ENCODE results near the gene CROCC. TPM values are rescaled to one million over a fixed set of nuclear protein-coding genes. Genes with fewer than 3 reads are reported as not detected.

The CROCC gene
- total RNA-seq, 1 donor from 2014 or later: 31.9 TPM

- Histone ChIP-seq H3K27me3 (no peaks in the 10 kb centered on the region), H3K4me1 (peaks cover 28% of the 10 kb centered on the region), H3K4me3 (no peak overlapping the region), H3K36me3 (peaks cover 0 to 13% of the 10 kb centered on the region in 2 donors), H3K9me3 (no peaks in the 10 kb centered on the region), H3K27ac (no peak overlapping the region)
- intact Hi-C loops (cut with DNase I): no loop called here
- no peak for DNase-seq (ENCODE audit: extremely low spot score in 2 of 2)
- TF ChIP-seq CTCF (IDR thresholded peaks at IDR 0.05): no peak
- TF ChIP-seq POLR2AphosphoS5 (IDR thresholded peaks at IDR 0.05; ENCODE audit: insufficient read depth in 1 of 2, low read depth in 1 of 2): no peak
- TF ChIP-seq POLR2A (IDR thresholded peaks at IDR 0.05): no peak
Observed at GRCh38 chr1:17013491-17014320, 92.0 kb downstream of the CROCC start.

GRCh38 chr1:17014671-17015567 lies 93.2 kb downstream of the CROCC start:
- Histone ChIP-seq H3K27ac (no peak overlapping the region), H3K4me3 (no peak overlapping the region), H3K4me1 (peaks cover 21% of the 10 kb centered on the region), H3K36me3 (peaks cover 0 to 20% of the 10 kb centered on the region in 2 donors), H3K27me3 (no peaks in the 10 kb centered on the region), H3K9me3 (no peaks in the 10 kb centered on the region)
- TF ChIP-seq CTCF (IDR thresholded peaks at IDR 0.05): no peak
- no peak for TF ChIP-seq POLR2A (IDR thresholded peaks at IDR 0.05)
- no peak for TF ChIP-seq POLR2AphosphoS5 (IDR thresholded peaks at IDR 0.05; ENCODE audit: insufficient read depth in 1 of 2, low read depth in 1 of 2)
- intact Hi-C loops (cut with DNase I): no loop called here
- DNase-seq (ENCODE audit: extremely low spot score in 2 of 2): no peak

GRCh38 chr1:17016317-17016661 lies 94.6 kb downstream of the CROCC start:
- H3K4me3 ChIP-seq: no peak overlapping the region
- no peak for TF ChIP-seq POLR2A (IDR thresholded peaks at IDR 0.05)
- TF ChIP-seq CTCF (IDR thresholded peaks at IDR 0.05): no peak
- TF ChIP-seq POLR2AphosphoS5 (IDR thresholded peaks at IDR 0.05; ENCODE audit: insufficient read depth in 1 of 2, low read depth in 1 of 2): no peak
- H3K9me3 ChIP-seq: no peaks in the 10 kb centered on the region
- no peak overlapping the region for H3K27ac ChIP-seq
- no peaks in the 10 kb centered on the region for H3K27me3 ChIP-seq
- H3K4me1 ChIP-seq: peaks cover 7% of the 10 kb centered on the region
- intact Hi-C loops (cut with DNase I): no loop called here
- DNase-seq (ENCODE audit: extremely low spot score in 2 of 2): no peak
- H3K36me3 ChIP-seq: peaks cover 0 to 34% of the 10 kb centered on the region in 2 donors

GRCh38 chr1:17017435-17017834 lies 95.7 kb downstream of the CROCC start:
- peaks cover under 1% of the 10 kb centered on the region for H3K4me1 ChIP-seq
- intact Hi-C loops (cut with DNase I): no loop called here
- no peaks in the 10 kb centered on the region for H3K9me3 ChIP-seq
- no peak overlapping the region for H3K4me3 ChIP-seq
- H3K36me3 ChIP-seq: peaks cover 0 to 44% of the 10 kb centered on the region in 2 donors
- DNase-seq (ENCODE audit: extremely low spot score in 2 of 2): no peak
- TF ChIP-seq POLR2A (IDR thresholded peaks at IDR 0.05) (no peak), CTCF (IDR thresholded peaks at IDR 0.05) (no peak), POLR2AphosphoS5 (IDR thresholded peaks at IDR 0.05; ENCODE audit: insufficient read depth in 1 of 2, low read depth in 1 of 2) (no peak)
- H3K27me3 ChIP-seq: no peaks in the 10 kb centered on the region
- H3K27ac ChIP-seq: no peak overlapping the region
